ENCODE measurements around the gene NCEH1.

DNA sequence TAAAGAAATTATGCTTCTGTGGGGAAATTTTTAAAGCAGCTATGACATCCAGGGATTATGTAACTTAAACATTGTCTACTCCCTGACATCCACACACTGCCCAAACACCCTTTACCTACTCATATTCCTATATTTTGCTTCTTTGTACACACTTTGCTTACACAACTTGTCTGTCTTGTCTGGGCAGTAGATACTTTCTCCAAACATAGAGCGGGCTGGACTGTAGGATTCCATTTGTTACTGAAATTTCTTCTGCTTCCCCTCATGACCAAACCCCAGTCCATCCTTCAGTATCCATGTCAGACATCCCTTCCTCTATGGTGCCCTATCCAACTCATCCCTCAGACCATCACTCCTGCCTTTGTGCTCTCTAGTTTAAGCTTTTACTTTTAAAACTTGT, 19.9 kb downstream of the NCEH1 start:
- no peak for TF ChIP-seq RCOR1 (IDR thresholded peaks at IDR 0.05; ENCODE audit: insufficient replicate concordance, low read length)
- TF ChIP-seq POLR2A (IDR thresholded peaks at IDR 0.05; ENCODE audit: low read depth, low read length), result no peak
- TF ChIP-seq CTCF (conservative IDR thresholded peaks at IDR 0.05; ENCODE audit: low read depth, low read length), result no peak
- no peak for TF ChIP-seq SMC3 (IDR thresholded peaks at IDR 0.05; ENCODE audit: low read depth, low read length)
- TF ChIP-seq MAFK (IDR thresholded peaks at IDR 0.05; ENCODE audit: low read depth, low read length), result no peak
- no peak for TF ChIP-seq RFX5 (IDR thresholded peaks at IDR 0.05; ENCODE audit: low read depth, low read length)

Measured in IMR-90 (cell line).